Measurements from ENCODE around the gene BRCA2.

DNA sequence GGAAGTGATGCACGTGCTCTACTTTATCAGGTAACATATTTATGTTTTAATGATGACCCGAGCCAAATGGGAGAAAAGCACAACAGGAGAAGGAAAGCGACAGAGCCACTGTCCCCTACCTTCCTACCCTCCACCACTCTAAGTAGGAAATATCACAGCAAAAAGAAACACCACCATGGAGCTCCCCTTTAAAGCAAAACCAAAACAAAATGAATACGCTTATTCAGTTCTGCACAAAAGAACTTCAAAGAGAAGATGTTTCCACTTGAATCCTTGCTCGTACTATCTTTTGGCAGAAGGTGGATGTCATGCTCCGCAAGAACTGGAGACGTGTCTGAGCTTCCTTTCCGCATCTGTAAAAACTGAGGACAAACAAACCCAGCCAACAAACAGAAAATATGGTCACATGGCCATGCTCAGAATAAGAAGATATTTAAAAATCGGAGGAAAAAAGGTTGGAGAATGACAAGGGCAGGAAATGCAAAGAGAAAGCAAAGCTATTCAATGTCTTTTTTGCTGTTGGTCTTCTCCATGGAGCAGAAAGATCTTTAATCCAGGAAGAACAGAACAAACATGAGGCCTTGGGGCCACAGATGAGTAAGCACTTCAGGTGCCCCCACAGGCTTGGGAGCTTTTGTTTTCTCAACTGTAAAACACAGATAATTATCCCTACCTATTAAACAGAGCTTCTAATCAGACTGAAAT, 93.1 kb downstream of the BRCA2 start:
- TF ChIP-seq, protein P1, sequence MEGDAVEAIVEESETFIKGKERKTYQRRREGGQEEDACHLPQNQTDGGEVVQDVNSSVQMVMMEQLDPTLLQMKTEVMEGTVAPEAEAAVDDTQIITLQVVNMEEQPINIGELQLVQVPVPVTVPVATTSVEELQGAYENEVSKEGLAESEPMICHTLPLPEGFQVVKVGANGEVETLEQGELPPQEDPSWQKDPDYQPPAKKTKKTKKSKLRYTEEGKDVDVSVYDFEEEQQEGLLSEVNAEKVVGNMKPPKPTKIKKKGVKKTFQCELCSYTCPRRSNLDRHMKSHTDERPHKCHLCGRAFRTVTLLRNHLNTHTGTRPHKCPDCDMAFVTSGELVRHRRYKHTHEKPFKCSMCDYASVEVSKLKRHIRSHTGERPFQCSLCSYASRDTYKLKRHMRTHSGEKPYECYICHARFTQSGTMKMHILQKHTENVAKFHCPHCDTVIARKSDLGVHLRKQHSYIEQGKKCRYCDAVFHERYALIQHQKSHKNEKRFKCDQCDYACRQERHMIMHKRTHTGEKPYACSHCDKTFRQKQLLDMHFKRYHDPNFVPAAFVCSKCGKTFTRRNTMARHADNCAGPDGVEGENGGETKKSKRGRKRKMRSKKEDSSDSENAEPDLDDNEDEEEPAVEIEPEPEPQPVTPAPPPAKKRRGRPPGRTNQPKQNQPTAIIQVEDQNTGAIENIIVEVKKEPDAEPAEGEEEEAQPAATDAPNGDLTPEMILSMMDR (IDR thresholded peaks at IDR 0.05): no peak
- no peak for TF ChIP-seq POLR2A (IDR thresholded peaks at IDR 0.05)

Measured in thyroid gland (tissue), 4 donors.